CD14-positive monocyte (primary cell): ENCODE measurements around the gene COL9A2. TPM values are rescaled to one million over a fixed set of nuclear protein-coding genes. Genes with fewer than 3 reads are reported as not detected.
A peak's percentile ranks its signal among the peaks of the same experiment; 100 is the strongest.

Experiments used
- DNase-seq, 3 donors: peaks; one replicate each; pipeline ENCODE4 v3.0.0-alpha.2; 2011 to 2022
- H2AFZ ChIP-seq: 2 replicates; pipeline ENCODE4 v1.6.0; 2012; ENCODE audit warnings: mild to moderate bottlenecking, low read depth, low read length, inconsistent platforms; ENCODE audit not compliant: insufficient read depth, poor library complexity, severe bottlenecking
- H3K27ac ChIP-seq, 2 donors: 1 replicate in 1 of 2; 2 replicates in 1 of 2; pipeline ENCODE4 v1.5.1; 2012 to 2013; ENCODE audit warnings: low read length in 2 of 2, control low read depth in 1 of 2, inconsistent platforms in 1 of 2, low read depth in 1 of 2, mild to moderate bottlenecking in 1 of 2
- H3K27me3 ChIP-seq, 2 donors: one replicate each; pipeline versions ENCODE4 v1.6.0 to v1.6.1; 2011 to 2013; ENCODE audit warnings: low read length in 2 of 2; ENCODE audit not compliant: control insufficient read depth in 2 of 2, insufficient read depth in 2 of 2
- H3K36me3 ChIP-seq, 2 donors: replicated peaks in 1 of 2; 1 replicate in 1 of 2; 2 replicates in 1 of 2; pipeline versions ENCODE4 v1.5.1 to v1.6.1; 2012 to 2013; ENCODE audit warnings: low read length in 2 of 2, control low read depth in 1 of 2, inconsistent platforms in 1 of 2, mild to moderate bottlenecking in 1 of 2; ENCODE audit not compliant: insufficient read depth in 2 of 2, control insufficient read depth in 1 of 2
- H3K4me1 ChIP-seq, 2 donors: 1 replicate in 1 of 2; 2 replicates in 1 of 2; pipeline versions ENCODE4 v1.5.1 to v1.6.1; 2012 to 2013; ENCODE audit warnings: low read length in 2 of 2, control low read depth in 1 of 2, inconsistent platforms in 1 of 2, mild to moderate bottlenecking in 1 of 2, moderate library complexity in 1 of 2; ENCODE audit not compliant: insufficient read depth in 2 of 2, control insufficient read depth in 1 of 2
- H3K4me2 ChIP-seq: replicated peaks from 2 replicates; pipeline ENCODE3; 2012; ENCODE audit warnings: low read length, moderate library complexity, mild to moderate bottlenecking; ENCODE audit not compliant: poor library complexity, severe bottlenecking; ENCODE audit errors: extremely low read depth
- H3K4me3 ChIP-seq, 3 experiments: fragments of 200-600 bp in 1 of 3; sonication (generic) in 1 of 3; replicated peaks in 1 of 3; 1 replicate in 2 of 3; 2 replicates in 1 of 3; pipeline ENCODE4 v1.5.1; 2011 to 2013; ENCODE audit warnings: low read length in 3 of 3, mild to moderate bottlenecking in 3 of 3, control low read depth in 2 of 3, low read depth in 2 of 3, inconsistent platforms in 1 of 3, moderate library complexity in 1 of 3
- H3K79me2 ChIP-seq: 2 replicates; pipeline ENCODE4 v1.6.0; 2012; ENCODE audit warnings: mild to moderate bottlenecking, control low read depth, inconsistent platforms, low read length, moderate library complexity; ENCODE audit not compliant: insufficient read depth
- H3K9ac ChIP-seq: 2 replicates; pipeline ENCODE4 v1.6.0; 2017; ENCODE audit warnings: low read length, mild to moderate bottlenecking; ENCODE audit not compliant: insufficient read depth, poor library complexity, severe bottlenecking
- H3K9me3 ChIP-seq, 2 donors: replicated peaks in 1 of 2; 1 replicate in 1 of 2; 2 replicates in 1 of 2; pipeline versions ENCODE4 v1.5.1 to v1.6.1; 2012 to 2013; ENCODE audit warnings: low read length in 2 of 2, control low read depth in 1 of 2; ENCODE audit not compliant: control insufficient read depth in 1 of 2, insufficient read depth in 1 of 2
- H4K20me1 ChIP-seq: 2 replicates; pipeline ENCODE4 v1.6.0; 2012; ENCODE audit warnings: mild to moderate bottlenecking, low read length, control low read depth, moderate library complexity; ENCODE audit not compliant: insufficient read depth
- H3K27ac Mint-ChIP-seq, 7 donors: one replicate each; pipeline ENCODE4 v1.8.0; 2020; ENCODE audit warnings: mild to moderate bottlenecking in 7 of 7, mixed read lengths in 7 of 7, moderate library complexity in 6 of 7, inconsistent platforms in 2 of 7
- H3K27me3 Mint-ChIP-seq, 3 donors: one replicate each; pipeline ENCODE4 v1.8.0; 2021 to 2022; ENCODE audit warnings: low read depth in 3 of 3, mild to moderate bottlenecking in 3 of 3, mixed read lengths in 3 of 3, moderate library complexity in 3 of 3, inconsistent platforms in 1 of 3
- H3K36me3 Mint-ChIP-seq, 2 donors: one replicate each; pipeline ENCODE4 v1.8.0; 2020; ENCODE audit warnings: mixed read lengths in 2 of 2, inconsistent platforms in 1 of 2, mild to moderate bottlenecking in 1 of 2
- H3K4me1 Mint-ChIP-seq: one replicate; pipeline ENCODE4 v1.8.0; 2020; ENCODE audit warnings: mild to moderate bottlenecking, mixed read lengths
- H3K4me3 Mint-ChIP-seq, 2 donors: one replicate each; pipeline ENCODE4 v1.8.0; 2020; ENCODE audit warnings: mild to moderate bottlenecking in 2 of 2, mixed read lengths in 2 of 2, moderate library complexity in 1 of 2
- H3K9me3 Mint-ChIP-seq, 7 donors: one replicate each; pipeline ENCODE4 v1.8.0; 2020 to 2022; ENCODE audit warnings: mixed read lengths in 7 of 7, mild to moderate bottlenecking in 6 of 7, moderate library complexity in 6 of 7, inconsistent platforms in 2 of 7
- WGBS: methylation state at CpG from one replicate; pipeline ENCODE4 v1.1.5; 2013; ENCODE audit warnings: missing lambda C conversion rate; ENCODE audit not compliant: insufficient coverage; 5-methylcytosine and 5-hydroxymethylcytosine counted together
- intact Hi-C, 2 donors: fragments of 100-400 bp; cut with micrococcal nuclease; formaldehyde crosslinking; loops; one replicate each; pipeline versions ENCODE4 v1.15.0 to v1.15.1; 2023
- polyA plus RNA-seq, 3 donors: library from polyadenylated mRNA; depleted of rRNA in 1 of 3; unstranded in 2 of 3; stranded (reverse) in 1 of 3; fragments of 300-500 nt in 2 of 3; fragments of >200 nt in 1 of 3; fragmentation: Illumina TruSeq in 2 of 3; gene quantifications; 1 replicate in 2 of 3; 2 replicates in 1 of 3; pipeline ENCODE4 v1.2.3, GENCODE V29; 2012 to 2021
- TF ChIP-seq, protein P1 (sequence below): fragments of 200-600 bp; IDR thresholded peaks from one replicate; pipeline ENCODE4 v1.8.0; 2022; ENCODE audit warnings: antibody characterized with exemption, mild to moderate bottlenecking

Gene COL9A2
- polyA plus RNA-seq, 3 donors, result 2.0 to 24.3 (median 2.6) TPM

DNA sequence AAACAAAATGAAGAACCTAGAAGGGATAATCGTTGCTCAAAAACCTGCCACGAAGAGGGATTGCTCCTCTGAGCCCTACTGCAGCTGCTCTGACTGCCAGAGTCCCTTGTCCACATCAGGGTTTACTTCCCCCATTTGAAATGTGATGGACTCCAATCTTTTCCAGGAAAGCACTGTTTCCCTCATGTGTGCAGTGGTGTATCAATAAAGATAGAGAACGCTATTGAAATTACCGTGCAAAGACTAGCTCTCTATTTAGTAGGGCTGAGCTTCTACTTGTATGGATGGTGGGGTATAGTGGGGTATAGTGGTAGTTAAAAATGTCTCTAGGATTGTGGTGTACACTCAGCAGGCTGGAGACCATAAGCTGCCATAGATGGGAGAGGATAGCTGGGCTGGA is 65.6 kb downstream of the COL9A2 start:
- H3K27ac Mint-ChIP-seq, result peak overlapping the region in 1 of 7 donors; percentile 16

More for the DNA sequence above, 65.6 kb downstream of the COL9A2 start:
- no peak for DNase-seq
- peak overlapping the region; percentile 15 for H2AFZ ChIP-seq
- H3K36me3 ChIP-seq, result no peaks in the 10 kb centered on the region
- H3K4me1 Mint-ChIP-seq, result peaks cover 10% of the 10 kb centered on the region
- no peak overlapping the region for H3K4me3 ChIP-seq
- H3K9me3 Mint-ChIP-seq, result no peaks in the 10 kb centered on the region
- H4K20me1 ChIP-seq, result no peaks in the 10 kb centered on the region
- intact Hi-C loops, result loop anchor here in 1 of 2 donors (10.0 kb wide), 2 partner anchors 63 to 153 kb away; partner anchors contain the start of gene COL9A2
- peaks cover 10% of the 10 kb centered on the region for H3K79me2 ChIP-seq
- 56% methylated on average over 4 of the region's 4 CpGs for WGBS
- H3K4me1 ChIP-seq, result peaks cover 0 to 2% of the 10 kb centered on the region in 2 donors
- no peaks in the 10 kb centered on the region for H3K9me3 ChIP-seq
- H3K27me3 ChIP-seq, result no peaks in the 10 kb centered on the region
- peaks cover 0 to 5% (median 2%) of the 10 kb centered on the region in 3 donors for H3K27me3 Mint-ChIP-seq
- TF ChIP-seq, protein P1, sequence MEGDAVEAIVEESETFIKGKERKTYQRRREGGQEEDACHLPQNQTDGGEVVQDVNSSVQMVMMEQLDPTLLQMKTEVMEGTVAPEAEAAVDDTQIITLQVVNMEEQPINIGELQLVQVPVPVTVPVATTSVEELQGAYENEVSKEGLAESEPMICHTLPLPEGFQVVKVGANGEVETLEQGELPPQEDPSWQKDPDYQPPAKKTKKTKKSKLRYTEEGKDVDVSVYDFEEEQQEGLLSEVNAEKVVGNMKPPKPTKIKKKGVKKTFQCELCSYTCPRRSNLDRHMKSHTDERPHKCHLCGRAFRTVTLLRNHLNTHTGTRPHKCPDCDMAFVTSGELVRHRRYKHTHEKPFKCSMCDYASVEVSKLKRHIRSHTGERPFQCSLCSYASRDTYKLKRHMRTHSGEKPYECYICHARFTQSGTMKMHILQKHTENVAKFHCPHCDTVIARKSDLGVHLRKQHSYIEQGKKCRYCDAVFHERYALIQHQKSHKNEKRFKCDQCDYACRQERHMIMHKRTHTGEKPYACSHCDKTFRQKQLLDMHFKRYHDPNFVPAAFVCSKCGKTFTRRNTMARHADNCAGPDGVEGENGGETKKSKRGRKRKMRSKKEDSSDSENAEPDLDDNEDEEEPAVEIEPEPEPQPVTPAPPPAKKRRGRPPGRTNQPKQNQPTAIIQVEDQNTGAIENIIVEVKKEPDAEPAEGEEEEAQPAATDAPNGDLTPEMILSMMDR, result no peak
- no peak overlapping the region for H3K9ac ChIP-seq
- H3K36me3 Mint-ChIP-seq, result no peaks in the 10 kb centered on the region
- H3K4me3 Mint-ChIP-seq, result no peak overlapping the region
- H3K4me2 ChIP-seq, result no peak overlapping the region
- H3K27ac ChIP-seq, result no peak overlapping the region

Other genes starting within 250 kb of the COL9A2 start
- 1,000 to 10,000 TPM in 1 of 3 donors, 100 to 1,000 TPM in 2; 166 to 1,143 (median 658) TPM for gene PPT1, start 220.0 kb downstream of the COL9A2 start, polyA plus RNA-seq
- 1 to 10 TPM; 3.0 to 9.2 (median 6.2) TPM for gene RLF, start 155.9 kb downstream of the COL9A2 start, polyA plus RNA-seq
- gene TMCO2, start 69.3 kb downstream of the COL9A2 start, polyA plus RNA-seq, result not detected
- gene ZMPSTE24, start 59.0 kb downstream of the COL9A2 start, polyA plus RNA-seq, result 10 to 100 TPM in 2 of 3 donors, 1 to 10 TPM in 1; 6.4 to 45.6 (median 36.0) TPM
- 100 to 1,000 TPM; 302 to 382 (median 359) TPM for gene SMAP2, start 56.4 kb upstream of the COL9A2 start, polyA plus RNA-seq
- under 1 TPM in 2 of 3 donors, not detected in 1; 0.20 to 0.67 TPM for gene ZFP69B, start 133.2 kb upstream of the COL9A2 start, polyA plus RNA-seq
- gene ZFP69, start 160.0 kb upstream of the COL9A2 start, polyA plus RNA-seq, result 1 to 10 TPM; 2.1 to 3.8 (median 2.5) TPM
- 1 to 10 TPM; 1.5 to 3.4 (median 2.6) TPM for gene EXO5, start 191.5 kb upstream of the COL9A2 start, polyA plus RNA-seq
- gene ZNF684, start 214.4 kb upstream of the COL9A2 start, polyA plus RNA-seq, result 1 to 10 TPM; 2.3 to 3.5 (median 2.7) TPM